ENCODE results near the gene PRSS38.

GRCh38 chr1:227894831-227895451 lies 79.5 kb downstream of the PRSS38 start:
- TF ChIP-seq POLR2A (IDR thresholded peaks at IDR 0.05; ENCODE audit: low read depth, low read length) = no peak
- TF ChIP-seq, protein P1, sequence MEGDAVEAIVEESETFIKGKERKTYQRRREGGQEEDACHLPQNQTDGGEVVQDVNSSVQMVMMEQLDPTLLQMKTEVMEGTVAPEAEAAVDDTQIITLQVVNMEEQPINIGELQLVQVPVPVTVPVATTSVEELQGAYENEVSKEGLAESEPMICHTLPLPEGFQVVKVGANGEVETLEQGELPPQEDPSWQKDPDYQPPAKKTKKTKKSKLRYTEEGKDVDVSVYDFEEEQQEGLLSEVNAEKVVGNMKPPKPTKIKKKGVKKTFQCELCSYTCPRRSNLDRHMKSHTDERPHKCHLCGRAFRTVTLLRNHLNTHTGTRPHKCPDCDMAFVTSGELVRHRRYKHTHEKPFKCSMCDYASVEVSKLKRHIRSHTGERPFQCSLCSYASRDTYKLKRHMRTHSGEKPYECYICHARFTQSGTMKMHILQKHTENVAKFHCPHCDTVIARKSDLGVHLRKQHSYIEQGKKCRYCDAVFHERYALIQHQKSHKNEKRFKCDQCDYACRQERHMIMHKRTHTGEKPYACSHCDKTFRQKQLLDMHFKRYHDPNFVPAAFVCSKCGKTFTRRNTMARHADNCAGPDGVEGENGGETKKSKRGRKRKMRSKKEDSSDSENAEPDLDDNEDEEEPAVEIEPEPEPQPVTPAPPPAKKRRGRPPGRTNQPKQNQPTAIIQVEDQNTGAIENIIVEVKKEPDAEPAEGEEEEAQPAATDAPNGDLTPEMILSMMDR (IDR thresholded peaks at IDR 0.05 in 2 of 3, conservative IDR thresholded peaks at IDR 0.05 in 1 of 3; ENCODE audit: control insufficient read depth in 2 of 3, extremely low read depth in 1 of 3, insufficient read depth in 1 of 3, low read depth in 3 of 3, low read length in 3 of 3) = no peak
- TF ChIP-seq CHD2 (IDR thresholded peaks at IDR 0.05; ENCODE audit: borderline replicate concordance, low read depth, low read length) = no peak

Measured in GM12878 (cell line).